Measurements from ENCODE around the gene IQCM.

DNA sequence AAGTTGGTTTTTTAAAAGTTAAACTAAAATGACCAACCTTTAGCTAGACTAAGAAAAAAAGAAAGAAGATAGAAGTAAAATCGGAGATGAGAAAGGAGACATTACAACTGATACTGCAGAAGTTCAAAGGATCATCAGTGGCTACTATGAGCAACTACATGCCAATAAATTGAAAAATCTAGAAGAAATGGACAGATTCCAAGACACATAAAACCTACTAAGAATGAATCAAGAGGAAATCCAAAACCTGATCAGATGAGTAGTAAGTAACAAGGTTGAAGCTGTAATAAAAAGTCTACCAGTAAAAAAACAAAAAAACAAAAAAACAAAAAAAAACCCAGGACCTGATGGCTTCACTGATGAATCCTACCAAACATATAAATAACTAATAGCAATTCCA is 16.1 kb downstream of the IQCM start:
- TF ChIP-seq, protein P1, sequence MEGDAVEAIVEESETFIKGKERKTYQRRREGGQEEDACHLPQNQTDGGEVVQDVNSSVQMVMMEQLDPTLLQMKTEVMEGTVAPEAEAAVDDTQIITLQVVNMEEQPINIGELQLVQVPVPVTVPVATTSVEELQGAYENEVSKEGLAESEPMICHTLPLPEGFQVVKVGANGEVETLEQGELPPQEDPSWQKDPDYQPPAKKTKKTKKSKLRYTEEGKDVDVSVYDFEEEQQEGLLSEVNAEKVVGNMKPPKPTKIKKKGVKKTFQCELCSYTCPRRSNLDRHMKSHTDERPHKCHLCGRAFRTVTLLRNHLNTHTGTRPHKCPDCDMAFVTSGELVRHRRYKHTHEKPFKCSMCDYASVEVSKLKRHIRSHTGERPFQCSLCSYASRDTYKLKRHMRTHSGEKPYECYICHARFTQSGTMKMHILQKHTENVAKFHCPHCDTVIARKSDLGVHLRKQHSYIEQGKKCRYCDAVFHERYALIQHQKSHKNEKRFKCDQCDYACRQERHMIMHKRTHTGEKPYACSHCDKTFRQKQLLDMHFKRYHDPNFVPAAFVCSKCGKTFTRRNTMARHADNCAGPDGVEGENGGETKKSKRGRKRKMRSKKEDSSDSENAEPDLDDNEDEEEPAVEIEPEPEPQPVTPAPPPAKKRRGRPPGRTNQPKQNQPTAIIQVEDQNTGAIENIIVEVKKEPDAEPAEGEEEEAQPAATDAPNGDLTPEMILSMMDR (conservative IDR thresholded peaks at IDR 0.05; ENCODE audit: low read depth, low read length): no peak
- TF ChIP-seq EZH2 (IDR thresholded peaks at IDR 0.05; ENCODE audit: low read length, unreplicated experiment): no peak

Data from PC-3 (cell line).